Measurements from ENCODE around the gene PRPF4.

Gene PRPF4

DNA sequence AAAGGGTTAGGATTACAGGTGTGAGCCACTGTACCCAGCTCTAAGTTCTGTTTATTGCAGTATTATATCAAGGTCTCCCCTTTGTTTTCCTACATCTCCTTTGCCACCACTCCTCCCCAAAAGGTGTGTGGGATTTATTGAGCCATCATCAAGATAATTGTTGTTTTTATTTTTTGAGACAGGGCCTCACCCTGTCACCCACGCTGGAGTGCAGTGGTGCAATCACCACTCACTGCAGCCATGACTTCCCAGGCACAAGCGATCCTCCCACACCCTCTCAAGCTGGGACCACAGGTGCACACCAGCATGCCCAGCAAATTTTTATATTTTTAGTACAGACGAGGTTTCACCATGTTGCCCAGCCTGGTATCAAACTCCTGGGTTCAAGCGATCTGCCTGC lies 29.6 kb upstream of the PRPF4 start:
- no peak for TF ChIP-seq POLR2AphosphoS5 (IDR thresholded peaks at IDR 0.05; ENCODE audit: low read depth, low read length)
- TF ChIP-seq SIN3A (IDR thresholded peaks at IDR 0.05; ENCODE audit: borderline replicate concordance, insufficient read depth, low read length), result no peak
- TF ChIP-seq FOXP2 (optimal IDR thresholded peaks at IDR 0.05; ENCODE audit: borderline replicate concordance, extremely low read depth, extremely low read length, insufficient read depth), result no peak
- TF ChIP-seq, protein P1, sequence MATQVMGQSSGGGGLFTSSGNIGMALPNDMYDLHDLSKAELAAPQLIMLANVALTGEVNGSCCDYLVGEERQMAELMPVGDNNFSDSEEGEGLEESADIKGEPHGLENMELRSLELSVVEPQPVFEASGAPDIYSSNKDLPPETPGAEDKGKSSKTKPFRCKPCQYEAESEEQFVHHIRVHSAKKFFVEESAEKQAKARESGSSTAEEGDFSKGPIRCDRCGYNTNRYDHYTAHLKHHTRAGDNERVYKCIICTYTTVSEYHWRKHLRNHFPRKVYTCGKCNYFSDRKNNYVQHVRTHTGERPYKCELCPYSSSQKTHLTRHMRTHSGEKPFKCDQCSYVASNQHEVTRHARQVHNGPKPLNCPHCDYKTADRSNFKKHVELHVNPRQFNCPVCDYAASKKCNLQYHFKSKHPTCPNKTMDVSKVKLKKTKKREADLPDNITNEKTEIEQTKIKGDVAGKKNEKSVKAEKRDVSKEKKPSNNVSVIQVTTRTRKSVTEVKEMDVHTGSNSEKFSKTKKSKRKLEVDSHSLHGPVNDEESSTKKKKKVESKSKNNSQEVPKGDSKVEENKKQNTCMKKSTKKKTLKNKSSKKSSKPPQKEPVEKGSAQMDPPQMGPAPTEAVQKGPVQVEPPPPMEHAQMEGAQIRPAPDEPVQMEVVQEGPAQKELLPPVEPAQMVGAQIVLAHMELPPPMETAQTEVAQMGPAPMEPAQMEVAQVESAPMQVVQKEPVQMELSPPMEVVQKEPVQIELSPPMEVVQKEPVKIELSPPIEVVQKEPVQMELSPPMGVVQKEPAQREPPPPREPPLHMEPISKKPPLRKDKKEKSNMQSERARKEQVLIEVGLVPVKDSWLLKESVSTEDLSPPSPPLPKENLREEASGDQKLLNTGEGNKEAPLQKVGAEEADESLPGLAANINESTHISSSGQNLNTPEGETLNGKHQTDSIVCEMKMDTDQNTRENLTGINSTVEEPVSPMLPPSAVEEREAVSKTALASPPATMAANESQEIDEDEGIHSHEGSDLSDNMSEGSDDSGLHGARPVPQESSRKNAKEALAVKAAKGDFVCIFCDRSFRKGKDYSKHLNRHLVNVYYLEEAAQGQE (IDR thresholded peaks at IDR 0.05; ENCODE audit: insufficient read depth in 1 of 2, low read depth in 2 of 2, low read length in 2 of 2), result no peak
- no peak for TF ChIP-seq TAF1 (IDR thresholded peaks at IDR 0.05; ENCODE audit: borderline replicate concordance, insufficient read depth, low read length)

DNA sequence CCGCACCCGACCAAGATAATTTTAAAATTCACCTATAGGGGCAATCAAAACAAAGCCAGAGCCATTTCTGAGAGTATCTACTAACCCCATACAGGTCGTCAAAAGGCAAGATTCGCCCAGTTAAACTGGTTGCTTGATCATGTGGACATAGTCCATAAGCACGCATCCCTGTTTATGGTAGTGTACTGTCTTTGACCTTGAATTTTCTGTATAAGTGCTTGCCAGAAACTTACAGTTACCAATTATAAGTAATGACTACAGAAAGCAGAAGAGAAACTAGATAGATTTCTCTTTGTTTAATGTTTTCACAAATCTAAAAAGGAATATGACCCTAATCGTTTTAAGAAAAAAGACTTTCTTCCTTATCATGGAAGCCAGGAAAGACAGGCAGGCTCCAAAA lies 28.5 kb upstream of the PRPF4 start:
- TF ChIP-seq, protein P1 (IDR thresholded peaks at IDR 0.05; ENCODE audit: insufficient read depth in 1 of 2, low read depth in 2 of 2, low read length in 2 of 2), result no peak
- TF ChIP-seq FOXP2 (optimal IDR thresholded peaks at IDR 0.05; ENCODE audit: borderline replicate concordance, extremely low read depth, extremely low read length, insufficient read depth), result no peak
- no peak for TF ChIP-seq POLR2AphosphoS5 (IDR thresholded peaks at IDR 0.05; ENCODE audit: low read depth, low read length)
- no peak for TF ChIP-seq SIN3A (IDR thresholded peaks at IDR 0.05; ENCODE audit: borderline replicate concordance, insufficient read depth, low read length)
- no peak for TF ChIP-seq TAF1 (IDR thresholded peaks at IDR 0.05; ENCODE audit: borderline replicate concordance, insufficient read depth, low read length)

DNA sequence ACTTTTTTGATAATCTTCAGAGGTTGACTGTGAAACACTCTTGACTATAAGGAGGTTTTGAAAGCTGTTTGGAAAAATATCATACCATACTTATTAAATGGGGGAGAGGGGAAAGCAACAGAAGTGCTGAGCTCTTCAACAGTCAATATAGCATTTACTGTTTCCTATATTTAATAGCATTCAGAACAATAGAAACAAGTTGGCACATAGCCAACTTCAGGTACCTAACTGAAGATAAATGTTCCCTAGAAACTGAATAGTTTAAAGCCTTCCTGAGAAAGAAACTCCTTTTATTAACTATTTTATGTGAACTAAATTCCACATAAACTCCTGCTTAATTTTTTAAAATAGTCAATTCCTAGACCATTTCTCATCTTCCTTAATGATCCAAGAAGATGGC lies 27.8 kb upstream of the PRPF4 start:
- no peak for TF ChIP-seq POLR2AphosphoS5 (IDR thresholded peaks at IDR 0.05; ENCODE audit: low read depth, low read length)
- TF ChIP-seq, protein P1 (IDR thresholded peaks at IDR 0.05; ENCODE audit: insufficient read depth in 1 of 2, low read depth in 2 of 2, low read length in 2 of 2), result no peak
- TF ChIP-seq TAF1 (IDR thresholded peaks at IDR 0.05; ENCODE audit: borderline replicate concordance, insufficient read depth, low read length), result no peak
- TF ChIP-seq FOXP2 (optimal IDR thresholded peaks at IDR 0.05; ENCODE audit: borderline replicate concordance, extremely low read depth, extremely low read length, insufficient read depth), result no peak
- no peak for TF ChIP-seq SIN3A (IDR thresholded peaks at IDR 0.05; ENCODE audit: borderline replicate concordance, insufficient read depth, low read length)

DNA sequence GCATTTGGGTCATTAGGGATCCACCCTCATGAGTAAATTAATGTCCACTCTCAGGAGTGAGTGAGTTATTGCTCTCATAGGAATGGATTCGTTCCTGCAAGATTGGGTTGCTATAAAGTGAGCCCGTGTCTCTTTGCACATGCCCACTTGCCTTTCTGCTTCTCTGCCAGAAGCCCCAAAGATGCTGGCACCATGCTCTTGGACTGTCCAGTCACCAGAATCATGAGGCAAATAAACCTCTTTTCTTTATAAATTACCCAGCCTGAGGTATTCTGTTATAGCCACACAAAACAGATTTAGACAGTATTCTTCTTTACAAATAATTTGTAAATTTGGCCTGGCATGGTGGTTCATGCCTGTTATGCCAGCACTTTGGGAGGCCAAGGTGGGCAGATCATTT lies 24.7 kb upstream of the PRPF4 start:
- TF ChIP-seq TAF1 (IDR thresholded peaks at IDR 0.05; ENCODE audit: borderline replicate concordance, insufficient read depth, low read length), result no peak
- TF ChIP-seq POLR2AphosphoS5 (IDR thresholded peaks at IDR 0.05; ENCODE audit: low read depth, low read length), result no peak
- TF ChIP-seq SIN3A (IDR thresholded peaks at IDR 0.05; ENCODE audit: borderline replicate concordance, insufficient read depth, low read length), result no peak
- TF ChIP-seq, protein P1 (IDR thresholded peaks at IDR 0.05; ENCODE audit: insufficient read depth in 1 of 2, low read depth in 2 of 2, low read length in 2 of 2), result no peak
- TF ChIP-seq FOXP2 (optimal IDR thresholded peaks at IDR 0.05; ENCODE audit: borderline replicate concordance, extremely low read depth, extremely low read length, insufficient read depth), result no peak

DNA sequence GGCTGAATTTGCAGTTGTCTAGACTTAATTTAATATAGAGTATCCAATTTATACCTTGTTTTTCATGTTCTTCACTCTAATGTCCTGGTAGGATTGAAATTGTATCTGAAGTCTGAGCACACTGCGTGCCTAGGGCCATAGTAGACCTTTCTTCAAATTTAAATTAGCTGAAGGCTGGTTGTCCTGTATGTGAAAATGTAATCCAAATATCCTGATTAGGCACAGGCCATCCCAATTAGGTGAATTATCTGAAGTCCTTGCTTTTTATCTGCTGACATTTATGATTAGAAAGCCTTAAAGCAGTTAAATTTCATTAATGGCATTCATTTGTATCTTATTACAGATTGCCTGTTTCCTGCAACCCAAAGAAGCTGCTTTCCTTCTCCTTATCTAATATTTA lies 20.5 kb upstream of the PRPF4 start:
- TF ChIP-seq SIN3A (IDR thresholded peaks at IDR 0.05; ENCODE audit: borderline replicate concordance, insufficient read depth, low read length), result no peak
- no peak for TF ChIP-seq TAF1 (IDR thresholded peaks at IDR 0.05; ENCODE audit: borderline replicate concordance, insufficient read depth, low read length)
- TF ChIP-seq POLR2AphosphoS5 (IDR thresholded peaks at IDR 0.05; ENCODE audit: low read depth, low read length), result no peak
- TF ChIP-seq, protein P1 (IDR thresholded peaks at IDR 0.05; ENCODE audit: insufficient read depth in 1 of 2, low read depth in 2 of 2, low read length in 2 of 2), result no peak
- no peak for TF ChIP-seq FOXP2 (optimal IDR thresholded peaks at IDR 0.05; ENCODE audit: borderline replicate concordance, extremely low read depth, extremely low read length, insufficient read depth)
